ENCODE results near the gene MCM8. TPM values are rescaled to one million over a fixed set of nuclear protein-coding genes. Genes with fewer than 3 reads are reported as not detected.

Gene MCM8
- total RNA-seq, 2 experiments from 2014 or later, result 31.4 to 37.5 TPM

DNA sequence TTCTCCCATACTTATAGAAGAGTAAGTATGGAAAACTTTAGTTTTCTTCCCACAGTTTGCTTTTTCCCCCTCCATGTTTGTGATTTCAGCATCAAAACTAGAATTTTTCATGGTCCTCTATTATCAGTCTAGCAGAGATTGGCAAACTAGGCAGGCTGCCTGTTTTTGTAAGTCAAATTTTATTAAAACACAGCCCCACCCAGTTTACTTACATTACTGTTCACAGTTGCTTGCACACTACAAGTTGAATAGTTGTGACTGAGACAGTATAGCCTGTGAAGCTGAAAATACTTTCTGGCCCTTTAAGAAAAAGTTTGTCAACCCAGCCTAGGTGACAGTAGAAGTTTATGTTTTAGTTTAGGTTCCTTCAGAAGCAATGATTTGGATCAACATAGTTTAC, 19.5 kb downstream of the MCM8 start:
- DNase-seq, result no peak
- H3K27me3 Mint-ChIP-seq, result no peaks in the 10 kb centered on the region
- H3K4me3 Mint-ChIP-seq, result no peak overlapping the region
- H3K4me1 Mint-ChIP-seq, result no peaks in the 10 kb centered on the region
- H3K36me3 Mint-ChIP-seq, result peaks cover 51% of the 10 kb centered on the region
- H3K27ac Mint-ChIP-seq, result no peak overlapping the region
- no peaks in the 10 kb centered on the region for H3K9me3 Mint-ChIP-seq (ENCODE audit: low read depth)
- ATAC-seq, result no peak
- CTCF ChIA-PET, result no interaction called here

DNA sequence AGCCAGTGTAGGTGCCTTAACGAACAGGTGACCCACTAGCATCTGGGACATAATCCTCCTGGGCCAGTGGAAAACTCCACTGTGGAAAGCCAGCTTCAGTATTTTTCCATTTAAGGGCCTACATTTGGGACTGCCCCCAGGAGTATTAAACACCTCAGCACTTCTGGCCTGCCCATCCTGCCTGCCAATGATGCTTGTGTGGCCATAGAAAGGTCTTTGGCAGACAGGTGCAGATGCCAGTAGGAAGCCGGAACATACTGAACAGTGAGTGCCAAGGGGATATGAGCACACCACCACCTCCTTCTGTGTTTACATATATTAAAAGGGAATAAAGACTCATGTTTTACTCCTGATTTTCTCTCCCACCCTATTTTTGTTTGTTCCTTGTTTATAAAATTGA, 19.9 kb downstream of the MCM8 start:
- ATAC-seq (no peak), DNase-seq (no peak)
- CTCF ChIA-PET, result no interaction called here
- Mint-ChIP-seq H3K9me3 (ENCODE audit: low read depth) (no peaks in the 10 kb centered on the region), H3K4me3 (no peak overlapping the region), H3K36me3 (peaks cover 50% of the 10 kb centered on the region), H3K4me1 (no peaks in the 10 kb centered on the region), H3K27ac (no peak overlapping the region), H3K27me3 (no peaks in the 10 kb centered on the region)

DNA sequence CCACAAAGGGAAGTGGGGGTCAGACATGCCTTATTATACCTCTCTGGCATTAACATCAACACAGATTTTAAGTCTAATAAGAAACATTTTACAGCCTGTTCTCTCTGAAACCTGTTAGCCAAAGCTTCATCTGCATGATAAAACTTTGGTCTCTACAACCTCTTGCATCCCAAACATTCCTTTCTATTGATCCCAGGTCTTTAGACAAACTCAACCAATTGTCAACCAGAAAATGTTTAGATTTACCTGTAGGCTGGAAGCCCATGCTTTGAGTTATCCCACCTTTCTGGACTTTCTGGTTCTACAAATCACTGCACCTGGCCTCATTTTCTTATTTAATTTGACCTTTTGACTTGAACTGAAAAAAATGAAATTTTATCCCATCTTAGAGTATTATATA, 20.8 kb downstream of the MCM8 start:
- no peak overlapping the region for H3K4me3 Mint-ChIP-seq
- no peaks in the 10 kb centered on the region for H3K9me3 Mint-ChIP-seq (ENCODE audit: low read depth)
- no peaks in the 10 kb centered on the region for H3K4me1 Mint-ChIP-seq
- no peaks in the 10 kb centered on the region for H3K27me3 Mint-ChIP-seq
- peaks cover 44% of the 10 kb centered on the region for H3K36me3 Mint-ChIP-seq
- H3K27ac Mint-ChIP-seq, result no peak overlapping the region
- no peak for ATAC-seq
- DNase-seq, result no peak
- CTCF ChIA-PET, result interaction anchor here (0.5 kb wide), 1 partner anchor 404 kb away, joined by 3 read pairs; no protein-coding TSS in a partner anchor

DNA sequence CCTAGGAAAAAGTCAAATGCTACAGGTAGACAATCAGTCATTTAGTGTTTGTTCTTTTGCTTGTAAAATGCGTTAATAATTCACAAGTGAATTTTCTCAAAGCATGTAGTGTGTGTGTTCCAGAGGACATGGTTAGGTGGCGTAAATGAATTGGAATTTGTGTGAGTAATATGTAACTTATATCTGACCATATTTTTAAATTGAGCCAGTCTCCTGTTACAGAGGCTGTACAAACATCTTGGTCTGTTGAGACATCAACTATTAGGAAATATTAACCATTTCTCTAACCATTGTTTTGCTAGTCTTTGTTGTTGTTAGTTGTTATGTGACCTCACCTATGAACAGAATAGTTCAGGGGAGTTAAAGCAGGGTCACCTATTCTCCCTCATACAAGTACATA, 22.7 kb downstream of the MCM8 start:
- Mint-ChIP-seq H3K27me3 (no peaks in the 10 kb centered on the region), H3K27ac (no peak overlapping the region), H3K36me3 (peaks cover 42% of the 10 kb centered on the region), H3K4me1 (no peaks in the 10 kb centered on the region), H3K9me3 (ENCODE audit: low read depth) (no peaks in the 10 kb centered on the region), H3K4me3 (no peak overlapping the region)
- ATAC-seq (no peak), DNase-seq (no peak)
- CTCF ChIA-PET, result interaction anchor here (0.8 to 1.2 kb wide), 2 partner anchors 9 to 444 kb away, joined by 3 to 5 read pairs; no protein-coding TSS in a partner anchor

DNA sequence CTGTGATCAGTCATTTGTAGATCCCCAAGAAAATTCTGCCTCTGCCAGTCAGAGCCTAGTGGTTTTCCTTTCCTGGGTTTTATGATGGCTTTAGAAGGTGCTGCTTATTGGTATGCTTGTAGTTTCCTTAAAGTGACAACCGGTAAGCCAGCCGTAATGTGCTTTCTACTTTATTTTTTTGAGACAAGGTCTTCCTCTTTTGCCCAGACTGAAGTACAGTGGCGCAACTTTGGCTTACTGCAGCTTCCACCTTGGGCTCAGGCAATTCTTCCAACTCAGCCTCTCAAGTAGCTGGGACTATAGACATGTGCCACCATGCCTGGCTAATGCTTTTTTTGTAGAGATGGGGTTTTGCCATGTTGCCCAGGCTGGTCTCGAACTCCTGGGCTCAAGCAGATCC, 23.5 kb downstream of the MCM8 start:
- ATAC-seq, result no peak

DNA sequence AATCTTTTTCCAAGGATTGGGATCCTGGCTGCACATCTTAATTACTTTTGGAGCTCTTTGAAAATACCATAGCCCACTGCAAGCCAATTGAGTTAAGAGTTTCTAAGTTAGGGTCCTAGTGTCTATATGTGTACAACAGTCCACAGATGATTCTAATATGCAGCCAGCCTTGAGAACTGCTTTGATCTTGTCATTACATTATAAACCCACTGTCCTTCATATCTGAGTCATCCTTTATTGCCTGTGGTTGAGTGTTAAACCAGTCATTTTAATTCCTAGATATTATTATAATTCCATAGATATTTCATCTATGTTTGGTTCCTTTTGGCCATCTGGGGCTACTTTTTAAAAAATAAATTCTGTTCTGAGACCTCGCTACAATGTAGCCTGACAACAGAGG, 24.1 kb downstream of the MCM8 start:
- ATAC-seq, result no peak
- CTCF ChIA-PET, result no interaction called here
- Mint-ChIP-seq H3K27me3 (no peaks in the 10 kb centered on the region), H3K36me3 (peaks cover 51% of the 10 kb centered on the region), H3K4me3 (no peak overlapping the region), H3K27ac (no peak overlapping the region), H3K9me3 (ENCODE audit: low read depth) (no peaks in the 10 kb centered on the region), H3K4me1 (no peaks in the 10 kb centered on the region)
- DNase-seq, result no peak

More for the DNA sequence above, 23.5 kb downstream of the MCM8 start:
- Mint-ChIP-seq H3K36me3 (peaks cover 48% of the 10 kb centered on the region), H3K4me1 (no peaks in the 10 kb centered on the region), H3K27ac (no peak overlapping the region), H3K4me3 (no peak overlapping the region), H3K9me3 (ENCODE audit: low read depth) (no peaks in the 10 kb centered on the region), H3K27me3 (no peaks in the 10 kb centered on the region)
- CTCF ChIA-PET, result no interaction called here
- DNase-seq, result no peak

DNA sequence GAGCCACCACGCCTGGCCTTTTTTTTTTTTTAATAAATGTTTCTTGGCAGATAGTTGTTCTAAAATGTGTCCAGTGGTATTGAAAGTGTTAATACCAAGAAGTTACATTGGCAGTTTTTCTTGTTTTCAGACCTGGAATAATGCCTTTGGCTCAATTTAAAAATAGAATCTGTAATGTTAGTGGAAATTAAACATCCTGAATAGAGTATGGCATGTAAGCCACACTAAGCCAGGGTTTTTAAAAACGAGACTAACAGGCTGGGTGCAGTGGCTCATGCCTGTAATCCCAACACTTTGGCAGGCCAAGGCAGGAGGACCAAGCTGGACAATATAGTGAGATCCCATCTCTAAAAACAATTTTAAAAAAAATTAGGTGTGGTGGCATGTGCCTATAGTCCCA, 25.3 kb downstream of the MCM8 start:
- no peak overlapping the region for H3K4me3 Mint-ChIP-seq
- H3K36me3 Mint-ChIP-seq, result peaks cover 54% of the 10 kb centered on the region
- no peaks in the 10 kb centered on the region for H3K27me3 Mint-ChIP-seq
- H3K9me3 Mint-ChIP-seq (ENCODE audit: low read depth), result no peaks in the 10 kb centered on the region
- DNase-seq (no peak), ATAC-seq (no peak)
- no peaks in the 10 kb centered on the region for H3K4me1 Mint-ChIP-seq
- CTCF ChIA-PET, result no interaction called here
- no peak overlapping the region for H3K27ac Mint-ChIP-seq

DNA sequence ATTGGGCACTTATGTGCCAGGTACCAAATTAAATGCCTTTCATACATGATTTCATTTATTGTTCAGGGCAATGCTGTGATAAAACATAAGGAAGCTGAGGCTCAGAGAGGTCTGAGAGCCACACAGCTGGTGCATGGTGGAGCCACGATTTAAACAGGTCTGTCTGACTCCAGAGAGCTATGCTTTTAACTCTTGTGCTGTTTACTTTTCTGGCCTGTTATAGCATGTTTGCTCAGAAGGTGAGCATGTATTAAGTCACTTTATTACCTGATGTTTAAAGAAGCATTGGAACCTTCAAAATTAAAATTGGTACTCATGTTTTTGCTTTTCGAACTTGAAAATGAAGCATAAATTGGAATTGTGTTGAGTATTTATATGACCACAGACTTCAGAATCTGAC, 26.8 kb downstream of the MCM8 start:
- CTCF ChIA-PET, result interaction anchor here (0.9 to 1.2 kb wide), 2 partner anchors 13 to 449 kb away, joined by 3 read pairs; no protein-coding TSS in a partner anchor
- Mint-ChIP-seq H3K4me1 (no peaks in the 10 kb centered on the region), H3K4me3 (no peak overlapping the region), H3K27me3 (no peaks in the 10 kb centered on the region), H3K27ac (no peak overlapping the region), H3K36me3 (peaks cover 44% of the 10 kb centered on the region), H3K9me3 (ENCODE audit: low read depth) (no peaks in the 10 kb centered on the region)
- DNase-seq, result no peak
- ATAC-seq, result no peak

DNA sequence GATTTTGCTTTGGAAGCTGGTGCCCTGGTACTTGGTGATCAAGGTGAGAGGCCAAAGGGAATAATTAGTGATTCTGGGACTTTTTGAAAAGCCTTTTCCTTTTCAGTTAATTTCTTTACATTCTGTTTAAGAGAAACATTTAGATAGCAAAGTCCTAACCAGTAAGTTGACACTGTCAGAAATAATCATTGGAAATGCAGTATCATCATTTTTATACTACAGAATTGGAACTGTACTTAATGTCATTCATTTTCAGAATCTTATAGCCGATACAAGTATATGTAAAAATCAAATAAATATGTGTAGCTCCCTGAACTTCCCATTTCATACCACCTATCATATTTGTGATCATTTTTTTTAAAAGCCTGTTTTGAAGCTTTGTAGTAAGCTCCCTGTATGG, 27.5 kb downstream of the MCM8 start:
- Mint-ChIP-seq H3K27ac (peak overlapping the region; percentile 38), H3K4me3 (no peak overlapping the region), H3K4me1 (no peaks in the 10 kb centered on the region), H3K9me3 (ENCODE audit: low read depth) (no peaks in the 10 kb centered on the region), H3K36me3 (peaks cover 46% of the 10 kb centered on the region), H3K27me3 (no peaks in the 10 kb centered on the region)
- no peak for DNase-seq
- CTCF ChIA-PET, result interaction anchor here (1.2 kb wide), 1 partner anchor 12 kb away, joined by 3 read pairs; no protein-coding TSS in a partner anchor
- no peak for ATAC-seq

DNA sequence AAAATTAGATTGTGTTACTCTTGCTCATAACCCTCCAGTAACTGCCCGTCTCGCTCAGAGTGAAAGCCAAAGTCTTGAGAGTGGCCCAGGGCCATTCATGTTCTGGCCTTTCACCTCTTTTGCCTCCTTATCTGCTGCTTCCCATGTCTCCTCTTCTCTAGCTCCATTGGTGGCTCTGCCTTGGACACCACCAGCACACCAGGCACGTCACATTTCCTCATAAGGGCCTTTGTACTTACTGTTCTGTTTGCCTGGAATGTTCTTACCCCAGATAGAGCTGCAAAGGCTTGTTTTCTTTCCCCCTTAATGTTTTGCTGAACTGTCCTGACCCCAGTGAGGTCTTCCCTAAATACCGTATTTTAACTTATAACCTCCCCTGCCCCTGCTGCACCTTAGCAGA, 29.3 kb downstream of the MCM8 start:
- CTCF ChIA-PET, result no interaction called here
- ATAC-seq (no peak), DNase-seq (no peak)
- Mint-ChIP-seq H3K27ac (no peak overlapping the region), H3K4me1 (no peaks in the 10 kb centered on the region), H3K27me3 (no peaks in the 10 kb centered on the region), H3K36me3 (peaks cover 48% of the 10 kb centered on the region), H3K4me3 (no peak overlapping the region), H3K9me3 (ENCODE audit: low read depth) (no peaks in the 10 kb centered on the region)

DNA sequence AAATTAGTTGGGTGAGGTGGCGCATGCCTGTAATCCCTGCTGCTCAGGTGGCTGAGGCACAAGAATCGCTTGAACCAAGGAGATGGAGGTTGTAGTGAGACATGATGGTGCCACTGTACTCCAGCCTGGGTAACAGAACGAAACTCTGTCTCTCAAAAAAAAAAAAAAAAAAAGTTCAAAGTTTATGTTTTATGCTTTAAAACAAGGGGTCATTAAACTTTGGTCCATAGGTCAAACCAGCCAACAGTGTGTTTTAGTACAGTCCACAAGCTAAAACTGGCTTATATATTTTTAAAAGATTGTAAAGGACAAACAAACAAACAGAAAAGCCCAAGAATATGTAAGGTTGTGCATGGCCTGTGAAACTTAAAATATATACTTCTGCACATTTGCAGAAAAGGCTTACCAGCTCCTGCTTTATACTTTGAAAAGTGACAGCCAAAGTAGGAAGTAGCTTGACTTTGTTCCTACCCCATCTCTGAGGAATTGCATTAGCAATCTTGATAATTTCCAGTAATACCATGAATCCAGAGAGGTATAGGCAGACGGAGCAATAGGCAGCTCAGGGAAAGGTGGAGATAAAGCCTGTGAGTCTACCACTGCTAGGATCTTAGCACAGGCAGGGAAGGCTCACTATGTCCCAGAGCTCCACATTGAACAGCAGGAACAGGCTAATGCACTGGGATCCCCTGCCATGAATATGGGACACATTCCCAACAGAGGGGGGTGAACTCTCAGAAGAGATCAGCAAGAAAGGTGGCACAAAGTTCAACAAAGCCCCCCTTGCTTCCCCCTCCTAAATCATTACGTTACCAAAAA, 30.5 kb downstream of the MCM8 start:
- no peaks in the 10 kb centered on the region for H3K4me1 Mint-ChIP-seq
- no peaks in the 10 kb centered on the region for H3K27me3 Mint-ChIP-seq
- no peak overlapping the region for H3K4me3 Mint-ChIP-seq
- no peaks in the 10 kb centered on the region for H3K9me3 Mint-ChIP-seq (ENCODE audit: low read depth)
- DNase-seq (no peak), ATAC-seq (no peak)
- H3K27ac Mint-ChIP-seq, result no peak overlapping the region
- H3K36me3 Mint-ChIP-seq, result peaks cover 47% of the 10 kb centered on the region
- CTCF ChIA-PET, result interaction anchor here (0.9 kb wide), 1 partner anchor 8 kb away, joined by 3 read pairs; no protein-coding TSS in a partner anchor

DNA sequence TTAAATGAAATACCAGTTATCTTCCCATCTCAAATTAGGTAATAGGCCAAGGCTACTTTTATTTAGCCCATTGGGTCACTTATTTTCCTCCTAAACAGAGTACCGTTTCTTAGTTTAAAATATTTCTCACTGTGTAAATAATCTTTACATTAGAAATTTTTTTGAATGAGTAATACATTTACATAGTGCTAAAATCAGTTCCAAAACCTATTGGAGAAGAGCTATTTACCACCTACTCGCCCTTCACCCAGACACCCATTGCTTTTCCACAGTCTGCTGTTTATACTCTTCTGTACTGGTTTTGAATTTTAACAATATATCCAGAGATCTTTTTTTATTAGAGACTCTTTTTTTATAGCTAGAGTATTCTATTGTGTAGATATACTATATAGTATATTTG, 36.9 kb downstream of the MCM8 start:
- no peak for DNase-seq
- no peak for ATAC-seq
- Mint-ChIP-seq H3K4me1 (peaks cover 4% of the 10 kb centered on the region), H3K36me3 (peaks cover 41% of the 10 kb centered on the region), H3K9me3 (ENCODE audit: low read depth) (no peaks in the 10 kb centered on the region), H3K27me3 (no peaks in the 10 kb centered on the region), H3K27ac (no peak overlapping the region), H3K4me3 (no peak overlapping the region)
- CTCF ChIA-PET, result interaction anchor here (1.5 to 2.0 kb wide), 2 partner anchors 15 to 28 kb away, joined by 3 to 6 read pairs; no protein-coding TSS in a partner anchor

DNA sequence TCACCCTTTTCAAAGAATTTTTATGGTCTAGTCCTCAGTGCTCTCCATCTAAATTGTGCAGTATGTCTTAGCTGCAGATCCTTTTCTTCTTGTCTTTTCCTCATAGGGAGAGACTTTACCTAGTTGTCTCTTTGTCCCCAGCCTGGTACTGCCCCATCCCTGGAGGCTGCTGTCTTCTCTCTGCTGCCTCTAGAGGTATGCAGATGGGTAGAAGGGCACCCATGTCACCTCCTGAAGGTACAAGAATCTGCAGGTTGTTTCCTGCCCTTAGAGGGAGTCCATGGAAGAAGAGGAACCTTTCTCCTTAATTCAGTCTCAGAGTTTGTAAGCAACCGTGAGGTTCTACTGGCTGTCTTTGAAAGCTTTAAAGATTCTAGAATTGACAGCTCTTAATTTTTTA, 39.1 kb downstream of the MCM8 start:
- peak; percentile 45 for ATAC-seq
- Mint-ChIP-seq H3K27me3 (no peaks in the 10 kb centered on the region), H3K4me1 (peaks cover 4% of the 10 kb centered on the region), H3K4me3 (no peak overlapping the region), H3K27ac (no peak overlapping the region), H3K36me3 (peaks cover 34% of the 10 kb centered on the region), H3K9me3 (ENCODE audit: low read depth) (no peaks in the 10 kb centered on the region)
- no peak for DNase-seq
- CTCF ChIA-PET, result interaction anchor here (1.1 kb wide), 1 partner anchor 12 kb away, joined by 3 read pairs; no protein-coding TSS in a partner anchor

DNA sequence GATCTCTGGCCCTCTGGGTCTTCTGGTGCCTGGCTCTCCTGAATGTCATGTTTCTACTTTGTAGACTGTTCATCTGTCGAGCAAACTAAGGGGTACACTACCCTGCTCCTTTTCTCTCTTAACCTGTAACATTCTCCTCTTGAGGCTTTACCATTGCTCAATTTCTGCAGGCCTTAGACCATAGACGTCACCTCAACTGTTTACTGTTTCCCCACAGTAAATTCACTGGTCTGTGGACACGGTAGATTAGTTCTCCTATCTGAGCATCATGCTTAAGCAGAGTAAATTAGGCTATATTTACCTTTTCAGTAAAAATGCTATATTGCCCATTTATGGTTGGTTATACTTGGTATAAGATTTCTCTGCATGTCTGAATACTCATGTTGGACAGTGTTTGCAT, 40.5 kb downstream of the MCM8 start:
- peaks cover 38% of the 10 kb centered on the region for H3K36me3 Mint-ChIP-seq
- no peaks in the 10 kb centered on the region for H3K9me3 Mint-ChIP-seq (ENCODE audit: low read depth)
- no peak overlapping the region for H3K27ac Mint-ChIP-seq
- ATAC-seq, result no peak
- no peak for DNase-seq
- CTCF ChIA-PET, result no interaction called here
- H3K4me3 Mint-ChIP-seq, result no peak overlapping the region
- peaks cover 10% of the 10 kb centered on the region for H3K4me1 Mint-ChIP-seq
- H3K27me3 Mint-ChIP-seq, result no peaks in the 10 kb centered on the region

Data from activated CD8-positive, alpha-beta memory T cell treated with anti-CD3 and anti-CD28 coated beads, Interleukin-2, amount 10 ng/mL, durations not matched to agents 7 days and 5 days (primary cell).